Measurements from ENCODE around the gene KIAA1755.

KIAA1755 gene

DNA sequence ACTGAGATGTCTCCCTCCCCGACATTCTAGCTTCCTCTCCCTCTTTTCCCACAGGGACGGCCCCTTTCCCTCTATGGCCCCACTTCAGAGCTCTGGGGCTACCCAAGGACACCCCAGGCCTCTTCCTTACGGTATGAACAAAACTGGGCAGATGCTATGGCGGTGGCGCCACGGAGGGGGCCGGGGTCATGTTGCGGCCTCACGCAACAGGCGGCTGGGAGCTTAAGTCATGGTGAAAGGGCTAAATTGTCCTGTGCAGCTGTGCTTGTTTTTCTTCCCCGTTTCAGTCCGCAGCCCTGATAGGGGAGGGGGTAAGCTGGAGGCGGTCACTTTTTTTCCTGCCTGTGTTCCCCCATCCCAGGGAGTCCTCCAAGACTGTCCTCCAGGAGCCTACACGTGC, 17.6 kb upstream of the KIAA1755 start:
- TF ChIP-seq, protein P1, sequence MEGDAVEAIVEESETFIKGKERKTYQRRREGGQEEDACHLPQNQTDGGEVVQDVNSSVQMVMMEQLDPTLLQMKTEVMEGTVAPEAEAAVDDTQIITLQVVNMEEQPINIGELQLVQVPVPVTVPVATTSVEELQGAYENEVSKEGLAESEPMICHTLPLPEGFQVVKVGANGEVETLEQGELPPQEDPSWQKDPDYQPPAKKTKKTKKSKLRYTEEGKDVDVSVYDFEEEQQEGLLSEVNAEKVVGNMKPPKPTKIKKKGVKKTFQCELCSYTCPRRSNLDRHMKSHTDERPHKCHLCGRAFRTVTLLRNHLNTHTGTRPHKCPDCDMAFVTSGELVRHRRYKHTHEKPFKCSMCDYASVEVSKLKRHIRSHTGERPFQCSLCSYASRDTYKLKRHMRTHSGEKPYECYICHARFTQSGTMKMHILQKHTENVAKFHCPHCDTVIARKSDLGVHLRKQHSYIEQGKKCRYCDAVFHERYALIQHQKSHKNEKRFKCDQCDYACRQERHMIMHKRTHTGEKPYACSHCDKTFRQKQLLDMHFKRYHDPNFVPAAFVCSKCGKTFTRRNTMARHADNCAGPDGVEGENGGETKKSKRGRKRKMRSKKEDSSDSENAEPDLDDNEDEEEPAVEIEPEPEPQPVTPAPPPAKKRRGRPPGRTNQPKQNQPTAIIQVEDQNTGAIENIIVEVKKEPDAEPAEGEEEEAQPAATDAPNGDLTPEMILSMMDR (conservative IDR thresholded peaks at IDR 0.05; ENCODE audit: low read depth, low read length) = no peak
- DNase-seq (ENCODE audit: low read depth) = no peak
- no peak overlapping the region for H3K4me3 ChIP-seq (ENCODE audit: low read length)

DNA sequence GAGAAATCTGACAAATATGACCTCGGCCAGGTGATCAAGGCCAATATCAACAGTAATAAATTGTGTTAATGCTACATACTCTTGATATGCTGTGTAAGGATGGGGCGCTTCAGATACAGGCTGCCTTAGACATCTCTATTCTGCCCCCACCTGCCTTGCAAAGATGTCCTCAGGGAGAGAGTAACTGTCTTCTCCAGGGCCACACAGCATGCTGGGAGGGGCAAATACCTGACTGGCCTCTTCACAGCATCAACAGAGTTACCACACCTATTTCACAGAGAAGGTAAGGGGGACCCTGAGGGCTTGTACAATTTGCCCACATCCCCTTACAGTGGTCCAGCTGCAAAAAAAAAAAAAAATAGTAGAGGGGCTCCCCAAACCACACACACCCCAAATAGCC, 17.2 kb upstream of the KIAA1755 start:
- TF ChIP-seq, protein P1 (conservative IDR thresholded peaks at IDR 0.05; ENCODE audit: low read depth, low read length) = no peak
- no peak overlapping the region for H3K4me3 ChIP-seq (ENCODE audit: low read length)
- no peak for DNase-seq (ENCODE audit: low read depth)

DNA sequence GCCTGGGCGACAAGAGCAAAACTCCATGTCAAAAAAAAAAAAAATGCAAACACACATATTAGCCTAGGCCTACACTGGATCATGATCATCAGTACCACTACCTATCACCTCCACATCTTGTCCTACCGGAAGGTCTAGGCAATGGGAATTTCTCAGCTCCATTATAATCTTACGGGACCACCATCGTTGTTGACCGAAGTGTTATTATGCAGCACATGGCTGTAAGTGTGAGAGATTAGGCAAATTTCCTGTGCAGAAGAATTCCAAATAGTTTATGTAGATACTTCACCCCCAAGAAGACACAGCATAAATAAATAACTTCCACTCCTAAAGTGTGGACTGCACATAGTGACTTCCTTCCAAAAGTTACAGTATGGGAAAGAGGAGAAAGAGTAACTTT, 16.8 kb upstream of the KIAA1755 start:
- H3K4me3 ChIP-seq (ENCODE audit: low read length) = no peak overlapping the region
- DNase-seq (ENCODE audit: low read depth) = no peak
- TF ChIP-seq, protein P1 (conservative IDR thresholded peaks at IDR 0.05; ENCODE audit: low read depth, low read length) = no peak

DNA sequence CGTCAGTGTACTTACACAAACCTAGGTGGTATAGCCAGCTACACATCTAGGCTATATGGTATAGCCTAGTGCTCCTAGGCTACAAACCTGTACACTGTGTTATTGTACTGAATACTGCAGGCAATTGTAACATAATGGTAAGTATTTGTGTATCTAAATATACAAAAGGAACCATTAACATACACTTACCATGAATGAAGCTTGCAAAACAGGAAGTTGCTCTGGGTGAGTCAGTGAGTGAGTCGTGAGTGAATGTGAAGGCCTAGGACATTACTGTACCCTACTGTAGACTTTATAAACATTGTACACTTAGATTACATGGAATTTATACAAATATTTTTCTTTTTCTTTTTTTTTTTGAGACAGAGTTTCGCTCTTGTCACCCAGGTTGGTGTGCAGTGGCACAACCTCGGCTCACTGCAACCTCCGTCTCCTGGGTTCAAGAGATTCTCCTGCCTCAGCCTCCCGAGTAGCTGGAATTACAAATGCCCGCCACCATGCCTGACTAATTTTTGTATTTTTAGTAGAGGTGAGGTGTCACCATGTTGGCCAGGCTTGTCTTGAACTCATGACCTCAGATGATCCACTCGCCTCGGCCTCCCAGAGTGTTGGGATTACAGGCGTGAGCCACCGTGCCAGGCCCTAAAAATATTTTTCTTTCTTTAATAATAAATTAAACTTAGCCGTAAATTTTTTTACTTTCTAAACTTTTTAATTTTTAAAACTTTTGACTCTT, 15.4 kb upstream of the KIAA1755 start:
- TF ChIP-seq, protein P1 (conservative IDR thresholded peaks at IDR 0.05; ENCODE audit: low read depth, low read length) = no peak
- DNase-seq (ENCODE audit: low read depth) = no peak
- H3K4me3 ChIP-seq (ENCODE audit: low read length) = no peak overlapping the region

DNA sequence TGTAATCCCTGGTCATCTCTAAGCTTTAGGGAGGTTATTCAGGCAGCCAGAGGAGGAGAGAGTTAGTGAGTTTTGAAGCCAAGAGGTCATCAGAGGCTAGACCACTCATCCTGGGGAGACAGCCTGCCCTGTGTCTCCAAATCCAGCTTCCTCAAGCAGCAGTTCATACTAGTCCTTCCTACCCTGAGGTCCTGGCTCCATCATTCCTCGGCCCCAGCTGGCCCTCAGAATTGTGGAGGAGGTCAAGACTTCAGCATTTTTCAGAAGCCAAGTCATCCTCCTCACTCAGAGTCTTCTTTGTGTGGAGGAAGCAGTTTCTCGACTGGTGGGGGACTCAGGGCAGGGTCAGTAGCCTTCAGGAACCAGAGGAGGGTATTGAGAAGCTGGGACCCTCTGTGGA, 12.4 kb upstream of the KIAA1755 start:
- no peak for DNase-seq (ENCODE audit: low read depth)

DNA sequence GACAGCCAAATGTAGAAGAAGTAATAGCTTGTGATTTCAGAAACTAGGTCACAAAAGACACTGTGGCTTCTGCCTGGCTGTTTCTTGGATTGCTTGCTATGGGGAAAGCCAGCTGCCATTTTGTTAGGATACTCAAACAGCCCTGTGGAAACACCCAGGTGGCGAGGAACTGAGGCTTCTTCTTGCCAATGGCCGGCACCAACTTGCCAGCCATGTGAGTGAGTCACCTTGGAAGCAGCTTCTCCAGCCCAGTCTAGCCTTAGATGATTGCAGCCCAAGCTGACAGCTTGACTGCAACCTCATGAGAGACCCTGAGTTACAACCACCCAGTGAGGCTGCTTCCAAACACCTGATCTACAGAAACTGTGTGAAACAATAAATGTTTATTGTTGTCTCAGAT, 11.9 kb upstream of the KIAA1755 start:
- TF ChIP-seq, protein P1 (conservative IDR thresholded peaks at IDR 0.05; ENCODE audit: low read depth, low read length) = no peak
- no peak for DNase-seq (ENCODE audit: low read depth)
- H3K4me3 ChIP-seq (ENCODE audit: low read length) = no peak overlapping the region

More for the DNA sequence above, 12.4 kb upstream of the KIAA1755 start:
- no peak overlapping the region for H3K4me3 ChIP-seq (ENCODE audit: low read length)
- TF ChIP-seq, protein P1 (conservative IDR thresholded peaks at IDR 0.05; ENCODE audit: low read depth, low read length) = no peak

DNA sequence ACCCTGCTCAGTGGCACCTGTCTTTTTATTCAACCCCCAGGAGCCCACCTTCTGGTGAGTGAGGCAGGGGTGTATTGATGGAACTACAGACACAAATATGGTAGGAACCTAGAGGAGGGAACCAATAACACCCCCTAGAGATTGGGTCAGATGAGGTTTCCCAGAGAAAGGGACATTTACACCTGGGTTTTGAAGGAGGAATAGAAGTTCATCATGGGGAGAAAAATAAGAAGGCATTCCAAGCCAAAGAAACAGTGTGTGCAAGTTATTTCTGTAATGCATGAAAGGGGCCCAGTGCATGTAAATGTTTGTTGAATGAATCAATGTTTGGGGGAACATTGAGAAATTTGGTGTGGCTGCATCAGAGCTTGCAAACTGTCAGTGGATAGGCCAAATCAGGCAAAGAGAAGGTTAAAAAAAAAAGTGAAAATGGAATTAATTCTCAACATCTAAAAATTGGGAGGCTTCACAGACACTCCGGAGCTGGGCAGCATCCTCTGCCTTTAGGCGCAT, 11.1 kb upstream of the KIAA1755 start:
- DNase-seq (ENCODE audit: low read depth) = no peak
- TF ChIP-seq, protein P1 (conservative IDR thresholded peaks at IDR 0.05; ENCODE audit: low read depth, low read length) = no peak
- H3K4me3 ChIP-seq (ENCODE audit: low read length) = no peak overlapping the region

Data from retinal pigment epithelial cell (primary cell).